CD4-positive, CD25-positive, alpha-beta regulatory T cell (primary cell): ENCODE results near the gene RGS12. TPM values are rescaled to one million over a fixed set of nuclear protein-coding genes. Genes with fewer than 3 reads are reported as not detected.

Source experiments
- polyA plus RNA-seq, 4 donors: library from polyadenylated mRNA; unstranded; fragments of 300-500 nt; fragmentation: Illumina TruSeq; gene quantifications; one replicate each; pipeline ENCODE4 v1.2.3, GENCODE V29; 2021
- total RNA-seq: library from RNA; stranded (reverse); gene quantifications from one replicate; pipeline ENCODE4 v1.2.3, GENCODE V29; 2022

RGS12 gene
- total and polyA plus RNA-seq, 5 donors from 2014 or later = 3.7 to 27.6 (median 6.6) TPM

Other genes with a start within 250 kb of the RGS12 start
- not detected for gene HTT-AS, start 218.5 kb upstream of the RGS12 start, total RNA-seq
- not detected for gene HTT-AS, start 218.5 kb upstream of the RGS12 start, polyA plus RNA-seq
- 101 TPM for gene HTT, start 218.3 kb upstream of the RGS12 start, total RNA-seq
- gene HTT, start 218.3 kb upstream of the RGS12 start, polyA plus RNA-seq = 10 to 100 TPM in 1 of 4 donors, 1 to 10 TPM in 3; 4.8 to 16.0 (median 6.0) TPM
- gene MSANTD1, start 43.9 kb upstream of the RGS12 start, total RNA-seq = 2.0 TPM
- gene MSANTD1, start 43.9 kb upstream of the RGS12 start, polyA plus RNA-seq = under 1 TPM in 2 of 4 donors, not detected in 2; 0.05 to 0.22 TPM
- gene HGFAC, start 148.9 kb downstream of the RGS12 start, total RNA-seq = not detected
- gene HGFAC, start 148.9 kb downstream of the RGS12 start, polyA plus RNA-seq = under 1 TPM in 1 of 4 donors, not detected in 3; 0.11 TPM
- not detected for gene DOK7, start 170.3 kb downstream of the RGS12 start, total RNA-seq
- gene DOK7, start 170.3 kb downstream of the RGS12 start, polyA plus RNA-seq = under 1 TPM in 2 of 4 donors, not detected in 2; 0.08 to 0.14 TPM
- 99.2 TPM for gene LRPAP1, start 239.4 kb downstream of the RGS12 start, total RNA-seq
- gene LRPAP1, start 239.4 kb downstream of the RGS12 start, polyA plus RNA-seq = 100 to 1,000 TPM in 1 of 4 donors, 10 to 100 TPM in 3; 78.4 to 111 (median 95.1) TPM